ENCODE data around the gene SEPTIN11. TPM values are rescaled to one million over a fixed set of nuclear protein-coding genes. Genes with fewer than 3 reads are reported as not detected.

SEPTIN11 gene
- polyA plus RNA-seq, 1 donor (not counting 4 experiments of a cell fraction or from before 2014, with no cell fraction given): 99.3 TPM

DNA sequence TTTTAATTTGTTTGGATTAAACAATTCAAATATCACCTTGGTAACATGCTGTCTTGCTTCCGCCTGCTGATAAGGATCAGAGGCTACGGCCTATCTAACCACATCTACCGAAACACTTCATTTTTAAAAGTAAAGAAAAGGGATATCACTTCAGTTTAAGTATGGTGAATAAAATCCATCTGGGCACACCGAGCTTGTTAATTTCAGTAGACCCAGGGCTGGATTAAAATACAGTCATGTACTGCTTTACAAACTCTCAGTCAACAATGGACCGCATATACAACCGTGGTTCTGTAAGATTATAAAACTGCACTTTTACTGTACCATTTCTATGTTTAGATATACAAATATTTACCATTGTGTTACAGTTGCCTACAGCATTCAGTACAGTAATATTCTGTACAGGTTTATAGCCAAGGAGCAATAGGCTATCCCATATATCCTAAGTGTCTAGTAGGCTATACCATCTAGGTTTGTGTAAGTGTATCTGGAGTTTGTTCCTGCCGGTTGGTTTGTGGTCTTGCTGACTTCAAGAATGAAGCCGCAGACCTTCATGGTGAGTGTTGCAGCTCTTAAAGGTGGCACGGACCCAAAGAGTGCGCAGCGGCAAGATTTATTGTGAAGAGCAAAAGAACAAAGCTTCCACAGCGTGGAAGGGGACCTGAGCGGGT, 40.0 kb downstream of the SEPTIN11 start:
- Histone ChIP-seq H3K4me2 (ENCODE audit: control insufficient read depth, extremely low read depth, insufficient read depth, low read depth, low read length) (no peak overlapping the region), H4K20me1 (ENCODE audit: control insufficient read depth, extremely low read depth, insufficient read depth, low read length) (no peaks in the 10 kb centered on the region)

GRCh38 chr4:76990288-76991080, 40.9 kb downstream of the SEPTIN11 start:
- dilution Hi-C loops (cut with MboI; ENCODE audit: extremely low pct_ligation_motif_present, low sequenced_read_pairs): no loop called here
- H4K20me1 ChIP-seq (ENCODE audit: control insufficient read depth, extremely low read depth, insufficient read depth, low read length): no peaks in the 10 kb centered on the region
- H3K4me2 ChIP-seq (ENCODE audit: control insufficient read depth, extremely low read depth, insufficient read depth, low read depth, low read length): no peak overlapping the region
- peaks cover 0 to 5% of the 10 kb centered on the region in 2 experiments for H3K36me3 ChIP-seq (ENCODE audit: control insufficient read depth in 2 of 2, extremely low read depth in 1 of 2, insufficient read depth in 2 of 2, low read length in 2 of 2)
- DNase-seq (ENCODE audit: low read depth, low spot score) (no peak), FAIRE-seq (no peak)
- TF ChIP-seq CTCF (optimal IDR thresholded peaks at IDR 0.05 in 1 of 3, IDR thresholded peaks at IDR 0.05 in 1 of 3, conservative IDR thresholded peaks at IDR 0.05 in 1 of 3; ENCODE audit: extremely low read depth in 1 of 3, insufficient read depth in 2 of 3, low read length in 3 of 3): no peak
- no peaks in the 10 kb centered on the region for H3K9me3 ChIP-seq (ENCODE audit: control insufficient read depth, low read depth, low read length)
- H3K27me3 ChIP-seq (ENCODE audit: control insufficient read depth, extremely low read depth, insufficient read depth, low read length): no peaks in the 10 kb centered on the region
- peaks cover 58% of the 10 kb centered on the region for H3K79me2 ChIP-seq (ENCODE audit: control insufficient read depth, insufficient read depth, low read length)
- H3K4me3 ChIP-seq (ENCODE audit: control insufficient read depth in 2 of 3, extremely low read depth in 1 of 3, insufficient read depth in 2 of 3, low read depth in 1 of 3, low read length in 3 of 3): no peak overlapping the region
- peaks cover 8% of the 10 kb centered on the region for H3K4me1 ChIP-seq (ENCODE audit: control insufficient read depth, extremely low read depth, insufficient read depth, low read length)
- H3K9me1 ChIP-seq (ENCODE audit: control insufficient read depth, extremely low read depth, insufficient read depth, low read length): no peaks in the 10 kb centered on the region
- H2AFZ ChIP-seq (ENCODE audit: control insufficient read depth, low read length): no peak overlapping the region
- H3K27ac ChIP-seq (ENCODE audit: control insufficient read depth, insufficient read depth, low read length): no peak overlapping the region
- H3K9ac ChIP-seq (ENCODE audit: control insufficient read depth, extremely low read depth, insufficient read depth, low read length): no peak overlapping the region

More for the DNA sequence above, 40.0 kb downstream of the SEPTIN11 start:
- FAIRE-seq (no peak), DNase-seq (ENCODE audit: low read depth, low spot score) (no peak)
- Histone ChIP-seq H3K27ac (ENCODE audit: control insufficient read depth, insufficient read depth, low read length) (no peak overlapping the region), H3K36me3 (ENCODE audit: control insufficient read depth in 2 of 2, extremely low read depth in 1 of 2, insufficient read depth in 2 of 2, low read length in 2 of 2) (peaks cover 0 to 5% of the 10 kb centered on the region in 2 experiments), H3K4me1 (ENCODE audit: control insufficient read depth, extremely low read depth, insufficient read depth, low read length) (peaks cover 17% of the 10 kb centered on the region), H3K9me3 (ENCODE audit: control insufficient read depth, low read depth, low read length) (no peaks in the 10 kb centered on the region), H2AFZ (ENCODE audit: control insufficient read depth, low read length) (no peak overlapping the region), H3K4me3 (ENCODE audit: control insufficient read depth in 2 of 3, extremely low read depth in 1 of 3, insufficient read depth in 2 of 3, low read depth in 1 of 3, low read length in 3 of 3) (no peak overlapping the region), H3K9me1 (ENCODE audit: control insufficient read depth, extremely low read depth, insufficient read depth, low read length) (no peaks in the 10 kb centered on the region), H3K79me2 (ENCODE audit: control insufficient read depth, insufficient read depth, low read length) (peaks cover 67% of the 10 kb centered on the region), H3K9ac (ENCODE audit: control insufficient read depth, extremely low read depth, insufficient read depth, low read length) (no peak overlapping the region), H3K27me3 (ENCODE audit: control insufficient read depth, extremely low read depth, insufficient read depth, low read length) (no peaks in the 10 kb centered on the region)
- dilution Hi-C loops (cut with MboI; ENCODE audit: extremely low pct_ligation_motif_present, low sequenced_read_pairs): no loop called here
- no peak for TF ChIP-seq CTCF (optimal IDR thresholded peaks at IDR 0.05 in 1 of 3, IDR thresholded peaks at IDR 0.05 in 1 of 3, conservative IDR thresholded peaks at IDR 0.05 in 1 of 3; ENCODE audit: extremely low read depth in 1 of 3, insufficient read depth in 2 of 3, low read length in 3 of 3)
- no peak for TF ChIP-seq EZH2 (IDR thresholded peaks at IDR 0.05; ENCODE audit: low read length)

All from keratinocyte (primary cell).